ENCODE measurements around the gene SPATA32.

The SPATA32 gene

GRCh38 chr17:45227101-45227925 lies 34.6 kb downstream of the SPATA32 start:
- H3K9me3 ChIP-seq = no peaks in the 10 kb centered on the region
- peaks cover 96% of the 10 kb centered on the region for H3K4me1 ChIP-seq
- peak overlapping the region; percentile 94 for H3K27ac ChIP-seq
- TF ChIP-seq Cebpa-rat (IDR thresholded peaks at IDR 0.05) = no peak
- H3K27me3 ChIP-seq = no peaks in the 10 kb centered on the region
- peak overlapping the region; percentile 90 for H3K9ac ChIP-seq
- peak overlapping the region; percentile 98 for H3K4me2 ChIP-seq
- peaks cover 6% of the 10 kb centered on the region for H3K36me3 ChIP-seq
- peak overlapping the region; percentile 83 for H3K4me3 ChIP-seq
- peaks cover 33% of the 10 kb centered on the region for H4K20me1 ChIP-seq

DNA sequence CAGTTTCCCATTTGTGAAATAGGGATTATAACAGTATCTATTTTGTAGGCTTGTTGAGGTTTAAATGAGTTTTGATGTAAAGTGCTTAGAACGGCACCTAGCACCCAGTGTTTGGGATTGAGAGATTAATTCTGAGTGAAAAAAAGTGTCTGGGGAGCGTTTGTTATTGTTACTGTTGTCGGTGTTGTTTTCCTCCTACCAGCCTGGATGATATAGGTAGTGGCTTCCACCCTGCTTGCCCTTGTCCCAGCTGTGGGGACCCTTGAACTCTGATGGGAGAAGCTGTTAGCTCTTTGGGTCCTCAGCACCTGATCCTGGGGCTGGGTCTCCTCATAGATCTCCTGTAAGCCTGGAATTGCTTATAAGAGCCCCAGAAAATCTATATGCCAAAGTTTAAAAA lies 35.3 kb downstream of the SPATA32 start:
- peak overlapping the region; percentile 90 for H3K9ac ChIP-seq
- peak overlapping the region; percentile 83 for H3K4me3 ChIP-seq
- H3K9me3 ChIP-seq = no peaks in the 10 kb centered on the region
- no peaks in the 10 kb centered on the region for H3K36me3 ChIP-seq
- TF ChIP-seq Cebpa-rat (IDR thresholded peaks at IDR 0.05) = no peak
- H3K27me3 ChIP-seq = no peaks in the 10 kb centered on the region
- peaks cover 88% of the 10 kb centered on the region for H3K4me1 ChIP-seq
- H3K4me2 ChIP-seq = peak overlapping the region; percentile 98
- H3K27ac ChIP-seq = peak overlapping the region; percentile 94
- peaks cover 25% of the 10 kb centered on the region for H4K20me1 ChIP-seq

DNA sequence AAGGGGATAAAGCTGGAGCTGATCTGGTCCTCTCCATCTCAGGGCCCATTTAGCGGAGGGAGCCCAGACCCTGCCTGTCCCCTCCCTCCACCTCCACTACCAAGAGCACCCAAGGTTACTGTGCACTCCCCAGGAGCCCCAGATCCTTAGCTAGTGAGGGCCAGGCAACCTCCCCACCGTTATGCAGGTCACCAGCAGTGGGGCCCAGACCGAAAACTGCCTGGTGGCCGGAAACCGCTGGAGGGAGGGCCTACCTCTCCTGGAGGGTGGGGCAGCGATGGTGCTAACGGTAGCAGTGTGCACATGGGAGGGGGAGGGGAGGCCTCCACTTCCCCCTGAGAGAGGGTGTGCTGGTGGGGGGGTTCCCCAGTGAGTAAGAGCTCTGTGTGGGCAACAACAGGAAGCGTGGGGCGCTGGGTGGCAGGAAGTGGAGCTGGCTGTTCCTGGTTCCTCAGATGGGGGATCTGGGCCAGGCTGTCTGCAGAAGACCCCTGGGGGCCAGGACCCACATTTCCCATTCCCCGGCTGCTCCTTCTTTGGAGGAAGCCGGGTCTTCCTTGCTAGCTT lies 35.8 kb downstream of the SPATA32 start:
- TF ChIP-seq Cebpa-rat (IDR thresholded peaks at IDR 0.05) = no peak
- Histone ChIP-seq H4K20me1 (peaks cover 20% of the 10 kb centered on the region), H3K27me3 (no peaks in the 10 kb centered on the region), H3K36me3 (no peaks in the 10 kb centered on the region), H3K4me2 (peak overlapping the region; percentile 98), H3K9me3 (no peaks in the 10 kb centered on the region), H3K9ac (peak overlapping the region; percentile 90), H3K27ac (peak overlapping the region; percentile 94), H3K4me1 (peaks cover 86% of the 10 kb centered on the region), H3K4me3 (peak overlapping the region; percentile 83)

GRCh38 chr17:45225051-45225700 lies 36.7 kb downstream of the SPATA32 start:
- peak overlapping the region; percentile 94 for H3K27ac ChIP-seq
- peak overlapping the region; percentile 83 for H3K4me3 ChIP-seq
- H3K36me3 ChIP-seq = no peaks in the 10 kb centered on the region
- H4K20me1 ChIP-seq = peaks cover 11% of the 10 kb centered on the region
- H3K4me2 ChIP-seq = peak overlapping the region; percentile 98
- H3K9me3 ChIP-seq = no peaks in the 10 kb centered on the region
- peaks cover 86% of the 10 kb centered on the region for H3K4me1 ChIP-seq
- H3K27me3 ChIP-seq = no peaks in the 10 kb centered on the region
- peak overlapping the region; percentile 90 for H3K9ac ChIP-seq
- TF ChIP-seq Cebpa-rat (IDR thresholded peaks at IDR 0.05) = no peak

- Histone ChIP-seq H3K27ac (peak overlapping the region; percentile 94), H3K4me2 (peak overlapping the region; percentile 98), H3K27me3 (no peaks in the 10 kb centered on the region), H3K4me3 (peak overlapping the region; percentile 83), H4K20me1 (peaks cover 6% of the 10 kb centered on the region), H3K9ac (peak overlapping the region; percentile 90), H3K4me1 (peaks cover 86% of the 10 kb centered on the region), H3K36me3 (no peaks in the 10 kb centered on the region), H3K9me3 (no peaks in the 10 kb centered on the region)
- TF ChIP-seq Cebpa-rat (IDR thresholded peaks at IDR 0.05) = no peak
These were observed 37.2 kb downstream of the SPATA32 start for GRCh38 chr17:45224671-45225050.

DNA sequence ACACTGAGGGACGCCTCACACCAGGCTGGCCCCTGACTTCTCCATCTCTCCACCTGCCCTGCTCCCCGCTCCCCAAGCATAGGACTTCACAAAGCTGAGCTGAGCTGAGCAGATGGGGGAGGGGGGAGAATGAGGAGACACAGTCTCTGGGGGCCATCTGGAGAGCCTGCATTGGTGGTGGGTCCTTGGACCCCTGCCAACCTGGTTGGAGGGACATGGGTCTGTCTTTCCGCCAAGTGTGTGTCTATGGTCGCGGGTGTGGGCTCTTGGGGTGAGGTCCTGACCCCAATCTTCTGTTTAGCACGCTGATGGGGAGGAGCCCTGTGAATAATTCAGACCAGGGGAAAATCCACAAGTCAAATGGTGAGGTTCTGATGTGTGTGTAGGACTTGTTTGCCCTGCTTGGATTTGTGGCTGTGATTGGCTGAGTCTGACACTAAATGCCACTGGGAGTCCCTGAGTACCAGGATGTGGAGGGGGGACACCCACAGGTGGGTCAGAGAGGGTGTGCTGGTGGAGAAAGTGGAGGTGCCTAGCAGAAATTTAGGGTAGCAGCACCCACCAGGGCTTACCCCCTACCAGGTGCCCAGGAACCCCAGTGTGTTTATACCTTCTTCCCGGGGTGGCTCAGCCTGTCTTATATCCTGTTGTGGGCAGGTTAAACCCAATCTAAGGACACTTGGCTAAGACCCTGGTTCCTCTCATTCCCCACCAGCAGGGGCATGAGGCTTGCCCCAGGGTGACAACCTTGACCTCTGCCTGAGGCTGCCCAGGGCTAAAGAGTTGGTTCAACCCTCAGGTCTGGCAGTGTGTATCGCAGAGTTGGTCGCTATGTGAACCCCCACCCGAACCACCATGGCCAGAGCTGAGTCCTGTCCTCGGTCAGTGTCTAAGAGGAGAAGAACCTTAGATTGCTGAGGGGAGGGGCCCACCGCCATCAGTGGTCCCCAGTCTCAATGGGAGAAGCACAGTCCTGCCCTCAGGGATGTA lies 38.1 kb downstream of the SPATA32 start:
- Histone ChIP-seq H3K27ac (peak overlapping the region; percentile 94), H3K4me3 (peak overlapping the region; percentile 83), H3K4me1 (peaks cover 86% of the 10 kb centered on the region), H3K4me2 (peak overlapping the region; percentile 98), H3K36me3 (no peaks in the 10 kb centered on the region), H3K9me3 (no peaks in the 10 kb centered on the region), H3K9ac (peak overlapping the region; percentile 90), H4K20me1 (no peaks in the 10 kb centered on the region), H3K27me3 (no peaks in the 10 kb centered on the region)
- no peak for TF ChIP-seq Cebpa-rat (IDR thresholded peaks at IDR 0.05)

GRCh38 chr17:45222996-45223538 lies 38.8 kb downstream of the SPATA32 start:
- Histone ChIP-seq H3K36me3 (no peaks in the 10 kb centered on the region), H3K4me1 (peaks cover 79% of the 10 kb centered on the region), H3K4me3 (peak overlapping the region; percentile 83), H3K4me2 (peak overlapping the region; percentile 98), H4K20me1 (no peaks in the 10 kb centered on the region), H3K27ac (peak overlapping the region; percentile 94), H3K9me3 (no peaks in the 10 kb centered on the region), H3K9ac (peak overlapping the region; percentile 90), H3K27me3 (no peaks in the 10 kb centered on the region)
- no peak for TF ChIP-seq Cebpa-rat (IDR thresholded peaks at IDR 0.05)

DNA sequence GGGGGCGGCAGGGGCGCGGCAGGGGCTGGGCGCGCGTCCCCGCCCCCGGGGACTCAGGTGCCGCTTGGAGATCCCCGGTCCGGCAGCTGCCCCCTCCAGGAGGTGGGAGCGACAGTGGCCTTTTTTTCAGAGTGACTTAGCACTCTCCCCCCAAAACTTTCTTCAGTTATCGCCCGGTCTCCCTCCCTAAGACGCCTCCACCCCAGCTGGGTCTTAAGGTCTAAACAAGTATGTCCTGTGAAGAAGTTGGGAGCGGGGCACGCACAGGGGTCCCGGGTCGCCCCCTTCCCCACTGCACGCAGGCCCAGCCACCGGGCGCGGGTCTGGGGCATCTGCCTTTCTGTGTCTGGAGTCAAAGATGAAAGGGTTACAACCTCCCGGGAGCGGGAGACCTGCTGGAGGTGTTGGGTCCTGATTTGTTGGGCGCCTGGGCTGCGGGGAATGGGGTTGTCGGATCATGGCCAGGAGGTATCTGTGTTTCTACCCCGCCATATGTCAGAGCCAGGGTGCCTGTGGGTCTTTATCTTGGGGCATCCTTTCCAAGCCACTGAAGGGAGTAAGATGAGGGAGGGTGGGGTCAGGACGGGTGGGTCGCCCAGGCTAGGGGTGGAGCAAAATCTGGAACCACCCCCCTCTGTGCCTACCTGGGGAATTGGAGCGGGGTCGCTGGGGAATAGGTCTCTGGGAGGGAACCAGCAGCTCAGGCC lies 39.5 kb downstream of the SPATA32 start:
- H3K9me3 ChIP-seq = no peaks in the 10 kb centered on the region
- peak overlapping the region; percentile 83 for H3K4me3 ChIP-seq
- H3K4me1 ChIP-seq = peaks cover 75% of the 10 kb centered on the region
- H3K9ac ChIP-seq = peak overlapping the region; percentile 90
- no peaks in the 10 kb centered on the region for H3K27me3 ChIP-seq
- peak overlapping the region; percentile 94 for H3K27ac ChIP-seq
- peak overlapping the region; percentile 98 for H3K4me2 ChIP-seq
- H3K36me3 ChIP-seq = no peaks in the 10 kb centered on the region
- no peaks in the 10 kb centered on the region for H4K20me1 ChIP-seq
- TF ChIP-seq Cebpa-rat (IDR thresholded peaks at IDR 0.05) = no peak

All from BLaER1 (cell line).